Kidney (tissue), 14 donors: ENCODE measurements around the gene C1QTNF12. TPM values are rescaled to one million over a fixed set of nuclear protein-coding genes. Genes with fewer than 3 reads are reported as not detected.

Source experiments
- DNase-seq, 5 donors: peaks; one replicate each; pipeline ENCODE4 v3.0.0-alpha.2; 2013 to 2020
- FAIRE-seq: peaks from 2 replicates; lab custom pipeline; 2012; peaks lifted over from hg19 to GRCh38; lab: Jason Lieb, UNC
- H3K27ac ChIP-seq, 2 donors: one replicate each; pipeline ENCODE4 v1.7.0; 2013; ENCODE audit warnings: low read depth in 2 of 2, low read length in 2 of 2, inconsistent platforms in 1 of 2
- H3K27me3 ChIP-seq: one replicate; pipeline ENCODE4 v1.7.1; 2013; ENCODE audit warnings: low read length, inconsistent platforms; ENCODE audit not compliant: control insufficient read depth, insufficient read depth
- H3K36me3 ChIP-seq, 3 donors: one replicate each; pipeline versions ENCODE4 v1.7.0 to v1.7.1; 2013; ENCODE audit warnings: low read length in 3 of 3, control low read depth in 1 of 3, inconsistent platforms in 1 of 3; ENCODE audit not compliant: insufficient read depth in 3 of 3, control insufficient read depth in 2 of 3
- H3K4me1 ChIP-seq, 3 donors: one replicate each; pipeline versions ENCODE4 v1.7.0 to v1.7.1; 2013; ENCODE audit warnings: low read length in 3 of 3, inconsistent platforms in 1 of 3, low read depth in 1 of 3; ENCODE audit not compliant: control insufficient read depth in 2 of 3, insufficient read depth in 2 of 3
- H3K4me3 ChIP-seq, 3 donors: one replicate each; pipeline versions ENCODE4 v1.7.0 to v1.8.1; 2013; ENCODE audit warnings: low read length in 3 of 3, control low read depth in 1 of 3, inconsistent platforms in 1 of 3
- H3K9ac ChIP-seq, 3 donors: one replicate each; pipeline versions ENCODE4 v1.7.0 to v1.7.1; 2013; ENCODE audit warnings: low read length in 3 of 3, control low read depth in 1 of 3, inconsistent platforms in 1 of 3
- H3K9me3 ChIP-seq, 3 donors: one replicate each; pipeline versions ENCODE4 v1.7.0 to v1.7.1; 2013; ENCODE audit warnings: low read length in 3 of 3, control low read depth in 1 of 3, inconsistent platforms in 1 of 3; ENCODE audit not compliant: control insufficient read depth in 2 of 3, insufficient read depth in 1 of 3
- CTCF ChIP-seq: IDR thresholded peaks from 3 replicates; pipeline ENCODE4 v1.5.1; 2012; ENCODE audit warnings: mild to moderate bottlenecking, moderate library complexity, borderline replicate concordance; ENCODE audit not compliant: insufficient read depth; ENCODE audit errors: extremely low read depth
- intact Hi-C: fragments of 100-400 bp; cut with DNase I; formaldehyde crosslinking; loops from one replicate; pipeline ENCODE4 v1.11.1; 2022
- microRNA-seq: library from miRNA; unstranded; fragments of <30 nt; microRNA quantifications from one replicate; pipeline ENCODE4 v1.2.0, GENCODE V29; 2020
- polyA plus RNA-seq: library from polyadenylated mRNA; stranded (reverse); fragments of 350-450 nt; fragmentation: Illumina TruSeq; extraction: RNeasy Lipid Tissue Mini Kit (QIAGEN cat#74804); gene quantifications from one replicate; pipeline ENCODE4 v1.2.3, GENCODE V29; 2014; ENCODE audit warnings: low read depth, low replicate concordance; ENCODE audit not compliant: insufficient read depth
- total RNA-seq: library from RNA; stranded (reverse); fragmentation: NEBNext Ultra II Directional; extraction: Animal tissue kit (Norgen Biotek cat#: 25700); gene quantifications from one replicate; pipeline ENCODE4 v1.2.1, GENCODE V29; 2021
- donor health status: control.
- donor health status: control.
- donor health status: control.
- donor health status: control.
- donor health status: control.
- donor health status: DM: yes; HTN: yes; CAD: no.
- donor health status: Normal renal cell carcinoma (clear cell type).

Gene C1QTNF12
- total and polyA plus RNA-seq, 2 donors from 2014 or later: 3.1 to 9.9 TPM

- no peaks in the 10 kb centered on the region for H3K27me3 ChIP-seq
- TF ChIP-seq CTCF: no peak
- no peaks in the 10 kb centered on the region for H3K4me1 ChIP-seq
- FAIRE-seq: no peak
- no peak overlapping the region for H3K9ac ChIP-seq
- H3K27ac ChIP-seq: no peak overlapping the region
- intact Hi-C loops: no loop called here
- no peak overlapping the region for H3K4me3 ChIP-seq
- no peaks in the 10 kb centered on the region for H3K9me3 ChIP-seq
- H3K36me3 ChIP-seq: no peaks in the 10 kb centered on the region
- peak in 2 of 5 donors; percentile 1 to 18 for DNase-seq
Observed at GRCh38 chr1:1194723-1195122, 51.8 kb downstream of the C1QTNF12 start.

Small RNAs within 50 kb of the gene (microRNA-seq; reads per million reads assigned to microRNA genes)
- 1.7 reads per million for gene MIR6726

Other genes with a start within 250 kb of the C1QTNF12 start
- 32.0 TPM for gene HES4, start 246.6 kb downstream of the C1QTNF12 start, total RNA-seq
- gene HES4, start 246.6 kb downstream of the C1QTNF12 start, polyA plus RNA-seq: 15.8 TPM
- 23.9 TPM for gene ISG15, start 233.2 kb downstream of the C1QTNF12 start, total RNA-seq
- 65.9 TPM for gene ISG15, start 233.2 kb downstream of the C1QTNF12 start, polyA plus RNA-seq
- gene AGRN, start 226.6 kb downstream of the C1QTNF12 start, total RNA-seq: 261 TPM
- gene AGRN, start 226.6 kb downstream of the C1QTNF12 start, polyA plus RNA-seq: 78.5 TPM
- 2.3 TPM for gene RNF223, start 172.4 kb downstream of the C1QTNF12 start, total RNA-seq
- gene RNF223, start 172.4 kb downstream of the C1QTNF12 start, polyA plus RNA-seq: 0.28 TPM
- 14.8 TPM for gene C1orf159, start 130.6 kb downstream of the C1QTNF12 start, total RNA-seq
- gene C1orf159, start 130.6 kb downstream of the C1QTNF12 start, polyA plus RNA-seq: 8.6 TPM
- gene TTLL10, start 72.8 kb downstream of the C1QTNF12 start, total RNA-seq: 1.5 TPM
- gene TTLL10, start 72.8 kb downstream of the C1QTNF12 start, polyA plus RNA-seq: not detected
- gene TNFRSF18, start 40.1 kb downstream of the C1QTNF12 start, total RNA-seq: 8.1 TPM
- not detected for gene TNFRSF18, start 40.1 kb downstream of the C1QTNF12 start, polyA plus RNA-seq
- 5.1 TPM for gene TNFRSF4, start 32.6 kb downstream of the C1QTNF12 start, total RNA-seq
- gene TNFRSF4, start 32.6 kb downstream of the C1QTNF12 start, polyA plus RNA-seq: 3.3 TPM
- 160 TPM for gene SDF4, start 14.7 kb downstream of the C1QTNF12 start, total RNA-seq
- gene SDF4, start 14.7 kb downstream of the C1QTNF12 start, polyA plus RNA-seq: 143 TPM
- gene B3GALT6, start 14.5 kb downstream of the C1QTNF12 start, total RNA-seq: 20.3 TPM
- gene B3GALT6, start 14.5 kb downstream of the C1QTNF12 start, polyA plus RNA-seq: 13.7 TPM
- 56.6 TPM for gene UBE2J2, start 27.1 kb upstream of the C1QTNF12 start, total RNA-seq
- gene UBE2J2, start 27.1 kb upstream of the C1QTNF12 start, polyA plus RNA-seq: 57.4 TPM
- gene SCNN1D, start 33.7 kb upstream of the C1QTNF12 start, total RNA-seq: 4.6 TPM
- gene SCNN1D, start 33.7 kb upstream of the C1QTNF12 start, polyA plus RNA-seq: 4.6 TPM
- gene ACAP3, start 61.2 kb upstream of the C1QTNF12 start, total RNA-seq: 39.5 TPM
- gene ACAP3, start 61.2 kb upstream of the C1QTNF12 start, polyA plus RNA-seq: 15.9 TPM
- gene PUSL1, start 61.9 kb upstream of the C1QTNF12 start, total RNA-seq: 12.6 TPM
- 13.9 TPM for gene PUSL1, start 61.9 kb upstream of the C1QTNF12 start, polyA plus RNA-seq
- 100 TPM for gene INTS11, start 77.9 kb upstream of the C1QTNF12 start, total RNA-seq
- gene INTS11, start 77.9 kb upstream of the C1QTNF12 start, polyA plus RNA-seq: 73.6 TPM
- 21.9 TPM for gene CPTP, start 78.1 kb upstream of the C1QTNF12 start, total RNA-seq
- gene CPTP, start 78.1 kb upstream of the C1QTNF12 start, polyA plus RNA-seq: 51.5 TPM
- gene TAS1R3, start 84.6 kb upstream of the C1QTNF12 start, total RNA-seq: 1.3 TPM
- gene TAS1R3, start 84.6 kb upstream of the C1QTNF12 start, polyA plus RNA-seq: 0.15 TPM
- gene DVL1, start 102.7 kb upstream of the C1QTNF12 start, total RNA-seq: 55.0 TPM
- gene DVL1, start 102.7 kb upstream of the C1QTNF12 start, polyA plus RNA-seq: 32.5 TPM
- 26.0 TPM for gene MXRA8, start 111.8 kb upstream of the C1QTNF12 start, total RNA-seq
- 64.7 TPM for gene MXRA8, start 111.8 kb upstream of the C1QTNF12 start, polyA plus RNA-seq
- 111 TPM for gene AURKAIP1, start 128.5 kb upstream of the C1QTNF12 start, total RNA-seq
- 359 TPM for gene AURKAIP1, start 128.5 kb upstream of the C1QTNF12 start, polyA plus RNA-seq
- 199 TPM for gene CCNL2, start 152.6 kb upstream of the C1QTNF12 start, total RNA-seq
- gene CCNL2, start 152.6 kb upstream of the C1QTNF12 start, polyA plus RNA-seq: 72.0 TPM
- 103 TPM for gene MRPL20, start 160.6 kb upstream of the C1QTNF12 start, total RNA-seq
- 221 TPM for gene MRPL20, start 160.6 kb upstream of the C1QTNF12 start, polyA plus RNA-seq
- 5.2 TPM for gene ANKRD65, start 174.6 kb upstream of the C1QTNF12 start, total RNA-seq
- gene ANKRD65, start 174.6 kb upstream of the C1QTNF12 start, polyA plus RNA-seq: 7.1 TPM
- 116 TPM for gene VWA1, start 189.0 kb upstream of the C1QTNF12 start, total RNA-seq
- 103 TPM for gene VWA1, start 189.0 kb upstream of the C1QTNF12 start, polyA plus RNA-seq
- 10.0 TPM for gene ATAD3C, start 203.0 kb upstream of the C1QTNF12 start, total RNA-seq
- 14.3 TPM for gene ATAD3C, start 203.0 kb upstream of the C1QTNF12 start, polyA plus RNA-seq
- gene ATAD3B, start 225.0 kb upstream of the C1QTNF12 start, total RNA-seq: 28.8 TPM
- gene ATAD3B, start 225.0 kb upstream of the C1QTNF12 start, polyA plus RNA-seq: 13.3 TPM